Measurements from ENCODE around the gene PSMF1. TPM values are rescaled to one million over a fixed set of nuclear protein-coding genes. Genes with fewer than 3 reads are reported as not detected.

PSMF1 gene
- total and polyA plus RNA-seq, 12 donors = 22.4 to 181 (median 125) TPM

- 55 to 66% methylated on average over 5 of the region's 5 CpGs for WGBS, 2 donors
- TF ChIP-seq, protein P1, sequence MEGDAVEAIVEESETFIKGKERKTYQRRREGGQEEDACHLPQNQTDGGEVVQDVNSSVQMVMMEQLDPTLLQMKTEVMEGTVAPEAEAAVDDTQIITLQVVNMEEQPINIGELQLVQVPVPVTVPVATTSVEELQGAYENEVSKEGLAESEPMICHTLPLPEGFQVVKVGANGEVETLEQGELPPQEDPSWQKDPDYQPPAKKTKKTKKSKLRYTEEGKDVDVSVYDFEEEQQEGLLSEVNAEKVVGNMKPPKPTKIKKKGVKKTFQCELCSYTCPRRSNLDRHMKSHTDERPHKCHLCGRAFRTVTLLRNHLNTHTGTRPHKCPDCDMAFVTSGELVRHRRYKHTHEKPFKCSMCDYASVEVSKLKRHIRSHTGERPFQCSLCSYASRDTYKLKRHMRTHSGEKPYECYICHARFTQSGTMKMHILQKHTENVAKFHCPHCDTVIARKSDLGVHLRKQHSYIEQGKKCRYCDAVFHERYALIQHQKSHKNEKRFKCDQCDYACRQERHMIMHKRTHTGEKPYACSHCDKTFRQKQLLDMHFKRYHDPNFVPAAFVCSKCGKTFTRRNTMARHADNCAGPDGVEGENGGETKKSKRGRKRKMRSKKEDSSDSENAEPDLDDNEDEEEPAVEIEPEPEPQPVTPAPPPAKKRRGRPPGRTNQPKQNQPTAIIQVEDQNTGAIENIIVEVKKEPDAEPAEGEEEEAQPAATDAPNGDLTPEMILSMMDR (IDR thresholded peaks at IDR 0.05) = peak in 1 of 9 donors; percentile 12
- ATAC-seq = no peak
- H3K9me3 ChIP-seq = no peaks in the 10 kb centered on the region
- H3K4me3 ChIP-seq = no peak overlapping the region
- no peak overlapping the region for H3K27ac ChIP-seq
- intact Hi-C loops (cut with DNase I) = loop anchor here in 8 of 10 donors (5.0 to 10.0 kb wide), 9 partner anchors 32 to 405 kb away; partner anchors contain the start of gene PSMF1 (in 1 of the 8)
- no peaks in the 10 kb centered on the region for H3K36me3 ChIP-seq
- peaks cover 0 to 18% (median 0%) of the 10 kb centered on the region in 7 donors for H3K27me3 ChIP-seq
- peaks cover 0 to 18% (median 0%) of the 10 kb centered on the region in 9 donors for H3K4me1 ChIP-seq
- no peak for DNase-seq
Observed at GRCh38 chr20:1209447-1210387, 91.3 kb downstream of the PSMF1 start.

DNA sequence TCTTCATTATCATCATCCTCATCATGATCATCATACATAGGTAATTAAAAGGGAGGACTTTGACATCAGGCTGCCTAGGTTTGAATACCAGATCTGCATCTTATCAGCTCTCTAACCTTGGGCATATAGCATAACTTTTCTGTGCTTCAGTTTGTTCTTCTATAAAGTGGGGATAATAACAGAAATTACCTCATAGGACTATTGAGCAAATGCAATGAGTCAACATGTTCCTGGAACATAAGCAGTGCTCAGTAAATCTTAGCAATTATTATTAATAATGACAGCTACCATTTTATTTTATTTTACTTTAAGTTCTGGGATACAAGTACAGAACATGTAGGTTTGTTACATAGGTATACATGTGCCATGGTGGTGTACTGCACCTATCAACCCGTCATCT lies 92.1 kb downstream of the PSMF1 start:
- H3K36me3 ChIP-seq = no peaks in the 10 kb centered on the region
- peaks cover 0 to 19% (median 0%) of the 10 kb centered on the region in 7 donors for H3K27me3 ChIP-seq
- intact Hi-C loops (cut with DNase I) = loop anchor here in 8 of 10 donors (5.0 to 10.0 kb wide), 9 partner anchors 33 to 406 kb away; partner anchors contain the start of gene PSMF1 (in 1 of the 8)
- H3K9me3 ChIP-seq = no peaks in the 10 kb centered on the region
- TF ChIP-seq, protein P1 (IDR thresholded peaks at IDR 0.05) = no peak
- no peak overlapping the region for H3K27ac ChIP-seq
- peaks cover 0 to 10% (median 0%) of the 10 kb centered on the region in 9 donors for H3K4me1 ChIP-seq
- 87 to 97% methylated on average over 1 of the region's 1 CpG for WGBS, 2 donors
- DNase-seq (no peak), ATAC-seq (no peak)
- no peak overlapping the region for H3K4me3 ChIP-seq

DNA sequence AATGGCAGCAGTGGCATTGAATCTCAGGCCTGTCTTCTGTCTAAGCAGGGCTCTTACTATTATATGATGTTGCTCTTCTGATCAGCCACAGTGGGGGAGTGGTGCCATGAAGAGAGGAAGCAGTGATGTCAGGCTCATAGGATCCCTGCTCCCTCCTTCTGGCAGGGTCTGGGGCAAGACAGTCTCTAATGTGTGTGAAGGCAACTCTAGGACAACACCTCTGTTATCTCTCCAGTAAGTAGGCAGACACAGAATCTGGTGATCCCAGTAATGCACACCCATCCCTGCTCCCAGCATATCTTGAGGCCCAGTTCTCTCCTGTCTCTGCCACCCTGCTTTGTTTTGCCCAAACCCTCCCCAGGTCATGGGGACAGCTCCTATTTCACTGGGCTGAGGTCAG lies 93.6 kb downstream of the PSMF1 start:
- no peaks in the 10 kb centered on the region for H3K9me3 ChIP-seq
- intact Hi-C loops (cut with DNase I) = loop anchor here in 9 of 10 donors (2.0 to 10.0 kb wide), 10 partner anchors 35 to 407 kb away; partner anchors contain the start of gene PSMF1 (in 1 of the 9)
- no peak overlapping the region for H3K4me3 ChIP-seq
- TF ChIP-seq, protein P1 (IDR thresholded peaks at IDR 0.05) = no peak
- peaks cover 0 to 17% (median under 1%) of the 10 kb centered on the region in 7 donors for H3K27me3 ChIP-seq
- H3K27ac ChIP-seq = no peak overlapping the region
- ATAC-seq (no peak), DNase-seq (no peak)
- H3K36me3 ChIP-seq = no peaks in the 10 kb centered on the region
- H3K4me1 ChIP-seq = peaks cover 0 to 7% (median 0%) of the 10 kb centered on the region in 9 donors

- Histone ChIP-seq H3K4me1 (peaks cover 0 to 7% (median 0%) of the 10 kb centered on the region in 9 donors), H3K27ac (no peak overlapping the region), H3K9me3 (no peaks in the 10 kb centered on the region), H3K4me3 (no peak overlapping the region), H3K36me3 (no peaks in the 10 kb centered on the region), H3K27me3 (peaks cover 0 to 17% (median 4%) of the 10 kb centered on the region in 7 donors)
- intact Hi-C loops (cut with DNase I) = loop anchor here in 9 of 10 donors (1.0 to 10.0 kb wide), 11 partner anchors 36 to 408 kb away; partner anchors contain the start of gene PSMF1 (in 1 of the 9)
- WGBS, 2 donors = 13% methylated on average over 21 of the region's 21 CpGs
- TF ChIP-seq, protein P1 (IDR thresholded peaks at IDR 0.05) = peak; percentile 42 to 86 (median 81)
- DNase-seq = peak; percentile 55 to 72
- peak; percentile 73 to 93 (median 84) for ATAC-seq
Observed at GRCh38 chr20:1212607-1213396, 94.4 kb downstream of the PSMF1 start.
